ENCODE data around the gene SLC41A3. TPM values are rescaled to one million over a fixed set of nuclear protein-coding genes. Genes with fewer than 3 reads are reported as not detected.

Gene SLC41A3
- total and polyA plus RNA-seq, 2 of the 8 experiments (the other 6 are each of a cell fraction or from before 2014, with no cell fraction given): 30.2 to 56.4 TPM

- H3K9ac ChIP-seq (replicated peaks in 1 of 4; ENCODE audit: extremely low read depth in 1 of 4, low read depth in 3 of 4, low read length in 3 of 4): no peak overlapping the region
Observed at GRCh38 chr3:126121632-126122031, 37.7 kb upstream of the SLC41A3 start.

More at GRCh38 chr3:126121632-126122031, 37.7 kb upstream of the SLC41A3 start:
- no peaks in the 10 kb centered on the region for H4K20me1 ChIP-seq (replicated peaks in 1 of 2; ENCODE audit: control insufficient read depth in 1 of 2, insufficient read depth in 2 of 2, low read length in 2 of 2)
- H2BK12ac ChIP-seq (ENCODE audit: low read depth, low read length): no peak overlapping the region
- WGBS, 2 experiments (ENCODE audit: extremely low coverage in 1 of 2, insufficient coverage in 1 of 2, insufficient read length in 1 of 2, insufficient replicate concordance in 2 of 2, low coverage in 1 of 2, low lambda C conversion rate in 2 of 2, missing lambda C conversion rate in 1 of 2): 73% methylated on average over 4 of the region's 4 CpGs; no CpG with 5 or more reads in 1 of the 2 experiments
- ChIA-PET CTCF (ENCODE audit: partially characterized antibody) (interaction anchor here (0.6 to 4.8 kb wide), 4 partner anchors 9 to 229 kb away, joined by 3 to 36 read pairs (median 4); no protein-coding TSS in a partner anchor), POLR2A (ENCODE audit: partially characterized antibody) (interaction anchor here (0.8 kb wide), 1 partner anchor 14 kb away, joined by 3 read pairs; no protein-coding TSS in a partner anchor)
- H4K5ac ChIP-seq (ENCODE audit: insufficient read length, low read depth, low read length): no peak overlapping the region
- no peaks in the 10 kb centered on the region; the same call in 1 of the 2 replicates for H3K79me1 ChIP-seq (ENCODE audit: low read depth, low read length)
- H3K4me3 ChIP-seq (ENCODE audit: extremely low read depth in 1 of 4, insufficient read depth in 2 of 4, low read depth in 3 of 4, low read length in 4 of 4): no peak overlapping the region
- no peak overlapping the region for H2BK5ac ChIP-seq (ENCODE audit: low read depth, low read length)
- no peak overlapping the region for H2AFZ ChIP-seq (ENCODE audit: low read length)
- H3K23me2 ChIP-seq (ENCODE audit: low read depth, low read length): no peaks in the 10 kb centered on the region
- H4K91ac ChIP-seq (replicated peaks; ENCODE audit: insufficient read length, low read length): no peak overlapping the region
- H3K56ac ChIP-seq (replicated peaks; ENCODE audit: insufficient read length, low read depth, low read length): no peak overlapping the region
- no peak overlapping the region for H3K4ac ChIP-seq (replicated peaks; ENCODE audit: insufficient read length, low read depth, low read length)
- no peak overlapping the region for H3K4me2 ChIP-seq (ENCODE audit: insufficient read depth in 1 of 2, low read depth in 2 of 2, low read length in 2 of 2)
- H3K27ac ChIP-seq (ENCODE audit: low read depth, low read length): no peak overlapping the region
- H3K4me1 ChIP-seq (replicated peaks in 1 of 4; ENCODE audit: control insufficient read depth in 3 of 4, insufficient read depth in 4 of 4, low read length in 3 of 4): peaks cover 0 to 9% (median 6%) of the 10 kb centered on the region in 4 experiments; a peak in 5 of 7 replicates
- no peak overlapping the region for H3K14ac ChIP-seq (ENCODE audit: insufficient read length)
- no peaks in the 10 kb centered on the region; a peak in 1 of 4 replicates for H3K9me3 ChIP-seq (ENCODE audit: insufficient read depth in 2 of 2, low read depth in 1 of 2, low read length in 1 of 2)
- H3K36me3 ChIP-seq (ENCODE audit: control insufficient read depth in 2 of 4, insufficient read depth in 4 of 4, low read length in 3 of 4): no peaks in the 10 kb centered on the region
- FAIRE-seq (no peak), DNase-seq (ENCODE audit: low read depth in 1 of 2, low spot score in 2 of 2) (peak in 1 of 2 experiments; percentile 42)
- no peak overlapping the region for H4K8ac ChIP-seq (ENCODE audit: extremely low read depth, insufficient read depth, low read length)
- H3K27me3 ChIP-seq (replicated peaks in 1 of 4; ENCODE audit: control insufficient read depth in 3 of 4, extremely low read depth in 1 of 4, insufficient read depth in 3 of 4, low read length in 3 of 4): no peaks in the 10 kb centered on the region
- TF ChIP-seq RAD21 (IDR thresholded peaks at IDR 0.05 in 1 of 2, conservative IDR thresholded peaks at IDR 0.05 in 1 of 2; ENCODE audit: low read depth in 2 of 2, low read length in 2 of 2): peak in 1 of 2 experiments; percentile 10; a peak in 1 of 4 replicates
- no peak for TF ChIP-seq PHF8 (conservative IDR thresholded peaks at IDR 0.05; ENCODE audit: low read depth, low read length)
- H2AK5ac ChIP-seq (ENCODE audit: low read depth, low read length): no peak overlapping the region
- peak overlapping the region; percentile 53; the same call in 1 of the 2 replicates for H2BK15ac ChIP-seq (ENCODE audit: low read length)
- H3K18ac ChIP-seq (ENCODE audit: extremely low read depth, low read length): no peak overlapping the region
- H3K23ac ChIP-seq (ENCODE audit: insufficient read length): no peak overlapping the region
- no peak overlapping the region for H2BK20ac ChIP-seq (ENCODE audit: low read length)
- H3K79me2 ChIP-seq (ENCODE audit: control insufficient read depth in 1 of 2, insufficient read depth in 2 of 2, low read length in 2 of 2): no peaks in the 10 kb centered on the region
- no peak overlapping the region for H2BK120ac ChIP-seq (replicated peaks; ENCODE audit: low read depth, low read length)
